HL-60 (cell line): ENCODE measurements around the gene HOXA7.

Experiments used
- DNase-seq, 2 experiments: peaks; one replicate each; pipeline ENCODE4 v3.0.0-alpha.2; 2010 to 2020; ENCODE audit warnings: low read depth in 1 of 2, low spot score in 1 of 2
- H3K27ac ChIP-seq: fragments of 250-450 bp; sonication (Bioruptor Pico); replicated peaks from 2 replicates; pipeline ENCODE4 v1.5.1; 2020; ENCODE audit warnings: mild to moderate bottlenecking, moderate library complexity
- H3K27me3 ChIP-seq: fragments of 250-450 bp; sonication (Bioruptor Pico); 2 replicates; pipeline ENCODE4 v1.5.1; 2021; ENCODE audit warnings: mild to moderate bottlenecking, moderate library complexity; ENCODE audit not compliant: insufficient read depth, poor library complexity, severe bottlenecking
- H3K4me3 ChIP-seq: replicated peaks from 2 replicates; pipeline ENCODE4 v1.5.1; 2011; ENCODE audit warnings: mild to moderate bottlenecking, control low read depth, low read length; ENCODE audit not compliant: insufficient read depth
- GABPA ChIP-seq: IDR thresholded peaks from 2 replicates; pipeline ENCODE4 v1.6.1; 2012; ENCODE audit warnings: low read depth
- POLR2AphosphoS5 ChIP-seq: IDR thresholded peaks from 2 replicates; pipeline ENCODE4 v1.6.1; 2012; ENCODE audit warnings: low read depth
- SPI1 ChIP-seq: IDR thresholded peaks from 2 replicates; pipeline ENCODE4 v1.6.1; 2012; ENCODE audit warnings: low read depth, mild to moderate bottlenecking, borderline replicate concordance
- TF ChIP-seq, protein P1 (sequence below): IDR thresholded peaks from 2 replicates; pipeline ENCODE4 v1.6.1; 2012; ENCODE audit warnings: low read depth; ENCODE audit not compliant: insufficient replicate concordance
- TF ChIP-seq, protein P2 (sequence below): IDR thresholded peaks from one replicate; pipeline ENCODE4 v1.5.1; 2011; ENCODE audit warnings: low read length, control low read depth, inconsistent platforms; ENCODE audit not compliant: insufficient read depth

Gene HOXA7

DNA sequence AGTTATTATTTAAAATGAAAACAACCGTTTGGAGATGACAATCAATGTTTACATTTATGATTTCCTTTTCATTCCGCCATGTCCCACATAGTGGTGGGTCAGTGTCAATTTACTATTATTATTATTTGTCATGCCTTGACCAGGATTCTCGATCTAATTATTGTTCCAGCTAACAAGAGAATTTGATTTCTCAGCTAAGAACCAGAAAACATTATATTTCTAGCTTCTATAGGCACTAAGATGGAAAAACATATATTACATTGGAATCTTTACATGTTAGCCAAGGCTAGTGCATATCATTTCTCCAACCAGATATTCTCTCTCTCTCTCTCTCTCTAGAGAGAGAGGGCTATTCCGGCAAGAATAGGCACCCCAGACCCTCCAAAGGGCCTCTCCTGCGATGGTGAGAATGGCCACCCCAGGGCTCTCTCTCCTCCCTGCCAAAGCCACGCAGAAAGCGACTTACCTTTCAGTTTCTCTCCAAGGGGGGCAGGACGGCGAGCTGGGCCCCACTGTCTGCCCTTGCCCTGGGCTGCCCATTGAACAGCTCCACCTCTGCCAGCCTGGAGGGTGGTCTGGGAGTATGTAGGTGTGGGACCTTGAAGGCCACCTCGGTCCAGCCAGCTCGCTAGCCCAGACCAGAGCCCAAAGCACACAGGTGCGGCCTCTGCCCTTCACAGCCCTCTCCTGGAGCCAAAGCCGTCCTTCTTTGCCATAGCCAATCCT, 6.5 kb downstream of the HOXA7 start:
- Histone ChIP-seq H3K27me3 (peaks cover 53% of the 10 kb centered on the region), H3K4me3 (no peak overlapping the region; the same call in 1 of the 2 replicates), H3K27ac (no peak overlapping the region)
- no peak for TF ChIP-seq POLR2AphosphoS5
- TF ChIP-seq, protein P1, sequence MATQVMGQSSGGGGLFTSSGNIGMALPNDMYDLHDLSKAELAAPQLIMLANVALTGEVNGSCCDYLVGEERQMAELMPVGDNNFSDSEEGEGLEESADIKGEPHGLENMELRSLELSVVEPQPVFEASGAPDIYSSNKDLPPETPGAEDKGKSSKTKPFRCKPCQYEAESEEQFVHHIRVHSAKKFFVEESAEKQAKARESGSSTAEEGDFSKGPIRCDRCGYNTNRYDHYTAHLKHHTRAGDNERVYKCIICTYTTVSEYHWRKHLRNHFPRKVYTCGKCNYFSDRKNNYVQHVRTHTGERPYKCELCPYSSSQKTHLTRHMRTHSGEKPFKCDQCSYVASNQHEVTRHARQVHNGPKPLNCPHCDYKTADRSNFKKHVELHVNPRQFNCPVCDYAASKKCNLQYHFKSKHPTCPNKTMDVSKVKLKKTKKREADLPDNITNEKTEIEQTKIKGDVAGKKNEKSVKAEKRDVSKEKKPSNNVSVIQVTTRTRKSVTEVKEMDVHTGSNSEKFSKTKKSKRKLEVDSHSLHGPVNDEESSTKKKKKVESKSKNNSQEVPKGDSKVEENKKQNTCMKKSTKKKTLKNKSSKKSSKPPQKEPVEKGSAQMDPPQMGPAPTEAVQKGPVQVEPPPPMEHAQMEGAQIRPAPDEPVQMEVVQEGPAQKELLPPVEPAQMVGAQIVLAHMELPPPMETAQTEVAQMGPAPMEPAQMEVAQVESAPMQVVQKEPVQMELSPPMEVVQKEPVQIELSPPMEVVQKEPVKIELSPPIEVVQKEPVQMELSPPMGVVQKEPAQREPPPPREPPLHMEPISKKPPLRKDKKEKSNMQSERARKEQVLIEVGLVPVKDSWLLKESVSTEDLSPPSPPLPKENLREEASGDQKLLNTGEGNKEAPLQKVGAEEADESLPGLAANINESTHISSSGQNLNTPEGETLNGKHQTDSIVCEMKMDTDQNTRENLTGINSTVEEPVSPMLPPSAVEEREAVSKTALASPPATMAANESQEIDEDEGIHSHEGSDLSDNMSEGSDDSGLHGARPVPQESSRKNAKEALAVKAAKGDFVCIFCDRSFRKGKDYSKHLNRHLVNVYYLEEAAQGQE = no peak
- no peak for TF ChIP-seq GABPA
- no peak for TF ChIP-seq SPI1
- TF ChIP-seq, protein P2, sequence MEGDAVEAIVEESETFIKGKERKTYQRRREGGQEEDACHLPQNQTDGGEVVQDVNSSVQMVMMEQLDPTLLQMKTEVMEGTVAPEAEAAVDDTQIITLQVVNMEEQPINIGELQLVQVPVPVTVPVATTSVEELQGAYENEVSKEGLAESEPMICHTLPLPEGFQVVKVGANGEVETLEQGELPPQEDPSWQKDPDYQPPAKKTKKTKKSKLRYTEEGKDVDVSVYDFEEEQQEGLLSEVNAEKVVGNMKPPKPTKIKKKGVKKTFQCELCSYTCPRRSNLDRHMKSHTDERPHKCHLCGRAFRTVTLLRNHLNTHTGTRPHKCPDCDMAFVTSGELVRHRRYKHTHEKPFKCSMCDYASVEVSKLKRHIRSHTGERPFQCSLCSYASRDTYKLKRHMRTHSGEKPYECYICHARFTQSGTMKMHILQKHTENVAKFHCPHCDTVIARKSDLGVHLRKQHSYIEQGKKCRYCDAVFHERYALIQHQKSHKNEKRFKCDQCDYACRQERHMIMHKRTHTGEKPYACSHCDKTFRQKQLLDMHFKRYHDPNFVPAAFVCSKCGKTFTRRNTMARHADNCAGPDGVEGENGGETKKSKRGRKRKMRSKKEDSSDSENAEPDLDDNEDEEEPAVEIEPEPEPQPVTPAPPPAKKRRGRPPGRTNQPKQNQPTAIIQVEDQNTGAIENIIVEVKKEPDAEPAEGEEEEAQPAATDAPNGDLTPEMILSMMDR = no peak
- DNase-seq = no peak

DNA sequence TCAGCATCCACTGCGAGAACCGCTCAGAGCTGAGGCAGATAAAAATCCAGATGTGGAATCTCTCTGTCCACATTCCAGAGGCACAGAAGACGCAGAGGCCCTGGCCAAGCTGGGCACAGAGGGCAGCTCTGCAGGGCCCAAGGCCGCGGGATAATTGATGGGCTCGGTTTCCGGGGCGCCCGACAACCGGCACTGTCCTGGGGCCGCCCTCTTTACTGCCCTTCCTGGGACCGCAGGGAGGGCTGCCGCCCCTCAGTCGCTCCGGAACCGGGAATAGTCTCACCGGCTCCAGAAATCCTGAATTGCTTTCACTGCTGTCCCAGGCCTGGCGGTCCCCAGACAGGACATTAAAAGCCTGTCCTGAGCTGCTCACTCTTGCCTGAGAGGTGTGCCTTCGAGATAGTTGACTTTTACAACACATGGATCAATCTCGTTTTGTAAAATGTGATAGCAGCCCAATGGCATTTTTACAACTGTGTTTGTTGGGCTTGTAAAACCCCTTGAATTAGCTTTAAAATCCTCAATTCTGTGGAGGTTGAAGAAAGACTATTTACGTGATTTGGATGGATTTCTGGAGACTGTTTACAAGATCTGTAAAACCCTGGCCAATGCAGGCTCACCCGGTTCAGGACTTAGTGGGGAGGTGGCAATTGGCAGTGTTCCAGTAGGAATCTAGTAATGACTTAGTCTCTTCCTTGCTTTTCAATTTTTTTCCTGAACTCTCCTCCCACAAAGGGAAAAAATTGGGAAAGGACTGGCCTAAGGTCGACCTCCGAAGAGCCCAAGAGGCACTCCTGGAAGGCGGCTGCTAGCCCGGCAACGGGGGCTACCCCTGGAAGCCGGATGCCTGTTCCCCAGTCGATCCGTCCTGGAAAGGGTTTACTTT, 7.5 kb downstream of the HOXA7 start:
- TF ChIP-seq, protein P1 = no peak
- TF ChIP-seq POLR2AphosphoS5 (no peak), GABPA (no peak), SPI1 (no peak)
- TF ChIP-seq, protein P2 = no peak
- DNase-seq = no peak
- no peak overlapping the region for H3K4me3 ChIP-seq
- H3K27me3 ChIP-seq = peaks cover 43% of the 10 kb centered on the region
- H3K27ac ChIP-seq = no peak overlapping the region

DNA sequence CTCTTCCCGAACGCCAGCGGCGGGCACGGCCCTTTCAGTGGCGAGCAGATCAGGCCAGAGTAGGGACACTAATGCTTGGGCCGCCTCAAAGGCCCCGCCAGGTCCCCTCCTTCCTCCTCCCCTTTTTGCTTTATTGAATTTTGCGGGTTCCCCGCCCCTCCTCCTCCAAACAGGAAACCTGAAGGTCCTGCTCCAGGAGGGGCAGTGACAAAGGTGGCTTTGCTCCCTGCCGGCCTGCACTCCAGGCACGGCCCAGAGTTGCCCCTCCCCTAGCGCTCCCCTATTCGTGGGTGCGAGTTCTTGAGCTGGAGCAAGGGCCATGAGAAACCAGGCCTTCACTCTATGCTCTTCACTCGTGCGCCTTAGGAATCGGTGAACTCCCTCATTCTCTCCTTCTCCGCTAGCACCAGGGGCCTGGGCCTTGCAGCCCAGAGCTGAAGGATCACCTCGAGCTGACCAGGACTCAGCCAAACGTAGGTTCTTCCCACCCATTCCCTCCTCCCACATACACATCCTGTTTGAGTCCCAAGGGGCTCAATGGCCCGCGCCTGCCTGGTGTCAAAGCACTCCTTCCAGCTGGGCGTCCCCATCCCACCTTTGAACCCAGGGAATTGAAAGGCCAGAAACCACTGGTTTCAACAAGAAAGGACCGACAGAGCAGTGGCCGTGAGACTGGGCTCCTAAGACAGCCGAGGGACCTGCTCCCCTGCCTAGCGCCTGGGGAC, 8.3 kb downstream of the HOXA7 start:
- TF ChIP-seq SPI1 (no peak), POLR2AphosphoS5 (no peak), GABPA (no peak)
- TF ChIP-seq, protein P2 = no peak
- TF ChIP-seq, protein P1 = no peak
- Histone ChIP-seq H3K4me3 (no peak overlapping the region), H3K27ac (no peak overlapping the region), H3K27me3 (peaks cover 35% of the 10 kb centered on the region)
- no peak for DNase-seq
